B cell (primary cell): ENCODE measurements around the gene PAIP1. TPM values are rescaled to one million over a fixed set of nuclear protein-coding genes. Genes with fewer than 3 reads are reported as not detected.
"Not testable (repeated sequence)": the region's sequence is repeated elsewhere in the genome, so short reads cannot be mapped to it uniquely, and the experiment has no call there.

Experiments
- ATAC-seq: fragments of 200-7000 bp; cut with Tn5 transposase; one replicate; pipeline ENCODE4 v1.10.0; 2021; ENCODE audit warnings: low read depth, mild to moderate bottlenecking, moderate number of reproducible peaks, moderate library complexity
- CTCF ChIA-PET: fragments of 350-600 bp; sonication (Branson Sonifier 250); formaldehyde crosslinking; loops from one replicate; lab custom pipeline; 2021; ENCODE audit warnings: antibody characterized with exemption, inconsistent platforms; lab: Charles Lee
- POLR2A ChIA-PET: fragments of 350-600 bp; sonication (Branson Sonifier 250); formaldehyde crosslinking; loops from one replicate; lab custom pipeline; 2021; ENCODE audit warnings: antibody characterized with exemption; lab: Charles Lee
- DNase-seq: peaks from one replicate; pipeline ENCODE4 v3.0.0; 2013
- H2AFZ ChIP-seq: 2 replicates; pipeline ENCODE4 v1.6.1; 2012; ENCODE audit warnings: mild to moderate bottlenecking, low read depth, low read length; ENCODE audit not compliant: insufficient read depth, poor library complexity, severe bottlenecking
- H3K27ac ChIP-seq, 2 donors: 1 replicate in 1 of 2; 2 replicates in 1 of 2; pipeline ENCODE4 v1.5.1; 2012 to 2013; ENCODE audit warnings: low read length in 2 of 2, mild to moderate bottlenecking in 2 of 2, moderate library complexity in 1 of 2
- H3K27me3 ChIP-seq, 4 experiments: fragments of 200-600 bp in 1 of 4; sonication (generic) in 1 of 4; replicated peaks in 1 of 4; 1 replicate in 2 of 4; 2 replicates in 2 of 4; pipeline versions ENCODE4 v1.6.1 to v1.7.0; 2013 to 2016; ENCODE audit warnings: low read length in 3 of 4, mild to moderate bottlenecking in 2 of 4, mixed read lengths in 1 of 4, moderate library complexity in 1 of 4; ENCODE audit not compliant: insufficient read depth in 4 of 4, control insufficient read depth in 3 of 4; ENCODE audit errors: control extremely low read depth in 1 of 4
- H3K36me3 ChIP-seq, 2 experiments: replicated peaks in 1 of 2; 1 replicate in 1 of 2; 2 replicates in 1 of 2; pipeline versions ENCODE4 v1.6.1 to v1.7.1; 2013; ENCODE audit warnings: low read length in 1 of 2; ENCODE audit not compliant: insufficient read depth in 2 of 2, control insufficient read depth in 1 of 2; ENCODE audit errors: control extremely low read depth in 1 of 2, extremely low read depth in 1 of 2
- H3K4me1 ChIP-seq, 2 donors: fragments of 200-600 bp in 1 of 2; sonication (generic) in 1 of 2; 1 replicate in 1 of 2; 2 replicates in 1 of 2; pipeline versions ENCODE4 v1.5.1 to v1.6.1; 2013 to 2017; ENCODE audit warnings: low read length in 2 of 2; ENCODE audit not compliant: control insufficient read depth in 2 of 2, insufficient read depth in 2 of 2
- H3K4me2 ChIP-seq: replicated peaks from 2 replicates; pipeline ENCODE3; 2012; ENCODE audit warnings: mild to moderate bottlenecking, low read depth, low read length; ENCODE audit not compliant: poor library complexity, severe bottlenecking
- H3K4me3 ChIP-seq, 5 experiments: fragments of 200-600 bp in 1 of 5; sonication (generic) in 1 of 5; 1 replicate in 3 of 5; 2 replicates in 2 of 5; pipeline versions ENCODE4 v1.5.1 to v1.7.0; 2011 to 2016; ENCODE audit warnings: low read length in 4 of 5, mild to moderate bottlenecking in 4 of 5, low read depth in 2 of 5, control low read depth in 1 of 5, moderate library complexity in 1 of 5; ENCODE audit not compliant: insufficient read depth in 1 of 5; ENCODE audit errors: control extremely low read depth in 1 of 5, extremely low read depth in 1 of 5
- H3K79me2 ChIP-seq: fragments of 200-600 bp; sonication (generic); one replicate; pipeline ENCODE4 v1.6.0; 2016; ENCODE audit warnings: low read length; ENCODE audit not compliant: control insufficient read depth, insufficient read depth
- H3K9ac ChIP-seq: fragments of 200-600 bp; sonication (generic); 2 replicates; pipeline ENCODE4 v1.6.1; 2017; ENCODE audit warnings: mild to moderate bottlenecking, low read length, moderate library complexity
- H3K9me3 ChIP-seq, 3 donors: one replicate each; pipeline versions ENCODE4 v1.6.1 to v1.7.1; 2013; ENCODE audit warnings: low read length in 2 of 3; ENCODE audit not compliant: control insufficient read depth in 2 of 3, insufficient read depth in 1 of 3; ENCODE audit errors: control extremely low read depth in 1 of 3
- H4K20me1 ChIP-seq: 2 replicates; pipeline ENCODE4 v1.6.0; 2012; ENCODE audit warnings: mild to moderate bottlenecking, low read length; ENCODE audit not compliant: insufficient read depth, control insufficient read depth, poor library complexity, severe bottlenecking
- H3K27ac Mint-ChIP-seq: one replicate; pipeline ENCODE4 v1.8.0; 2021; ENCODE audit warnings: mixed read lengths
- H3K27me3 Mint-ChIP-seq: one replicate; pipeline ENCODE4 v1.8.0; 2021; ENCODE audit warnings: mixed read lengths
- H3K4me1 Mint-ChIP-seq: one replicate; pipeline ENCODE4 v1.8.0; 2021; ENCODE audit warnings: mixed read lengths
- H3K4me3 Mint-ChIP-seq: one replicate; pipeline ENCODE4 v1.8.0; 2021; ENCODE audit warnings: mixed read lengths
- H3K9me3 Mint-ChIP-seq: one replicate; pipeline ENCODE4 v1.8.0; 2022; ENCODE audit warnings: mixed read lengths; ENCODE audit not compliant: insufficient read depth
- EZH2 ChIP-seq: IDR thresholded peaks from 2 replicates; pipeline ENCODE4 v1.6.1; 2012; ENCODE audit warnings: borderline replicate concordance, low read depth, mild to moderate bottlenecking, moderate library complexity, low read length; ENCODE audit not compliant: insufficient read depth, poor library complexity, severe bottlenecking
- WGBS: methylation state at CpG from one replicate; pipeline ENCODE4 v1.1.5; 2013; ENCODE audit warnings: missing lambda C conversion rate; ENCODE audit not compliant: insufficient coverage; 5-methylcytosine and 5-hydroxymethylcytosine counted together
- intact Hi-C: fragments of 100-400 bp; cut with micrococcal nuclease; formaldehyde crosslinking; loops from one replicate; pipeline ENCODE4 v1.10.0; 2022
- polyA plus RNA-seq: library from polyadenylated mRNA; depleted of rRNA; stranded (reverse); fragments of >200 nt; gene quantifications from 2 replicates; pipeline ENCODE4 v1.2.3, GENCODE V29; 2012
- total RNA-seq, 2 donors: library from RNA; stranded (reverse); fragments of 120-200 nt in 1 of 2; gene quantifications; 1 replicate in 1 of 2; 2 replicates in 1 of 2; pipeline versions ENCODE4 v1.2.3 to v1.2.4, GENCODE V29; 2013 to 2022
- TF ChIP-seq, protein P1 (sequence below): fragments of 200-600 bp; IDR thresholded peaks from one replicate; pipeline ENCODE4 v1.8.0; 2022; ENCODE audit warnings: antibody characterized with exemption, mild to moderate bottlenecking

PAIP1 gene
- total and polyA plus RNA-seq, 2 donors (not counting 1 experiment from before 2014, with no cell fraction given), result 23.0 to 31.8 TPM

DNA sequence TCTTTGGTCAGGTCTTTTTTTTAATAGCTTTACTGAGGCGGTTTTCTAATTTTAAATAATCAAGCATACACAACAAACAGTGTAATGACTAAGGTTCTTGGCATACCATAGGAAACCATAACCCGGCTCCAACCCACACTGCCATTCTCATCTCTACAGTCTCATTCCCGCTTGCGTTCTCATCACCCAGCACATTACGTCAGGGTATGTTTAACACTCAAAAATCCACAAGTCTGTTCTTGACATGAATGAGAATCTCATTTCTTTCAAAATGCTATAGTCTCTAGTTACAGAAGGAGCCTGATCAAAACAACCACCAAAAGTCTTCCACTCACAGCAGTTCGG lies 42.4 kb downstream of the PAIP1 start:
- Histone ChIP-seq H3K4me2 (peak overlapping the region; percentile 77), H3K36me3 (no peaks in the 10 kb centered on the region), H2AFZ (peak overlapping the region; percentile 89), H3K27me3 (no peaks in the 10 kb centered on the region), H3K9me3 (no peaks in the 10 kb centered on the region), H3K9ac (peak overlapping the region; percentile 83), H3K79me2 (peaks cover 21% of the 10 kb centered on the region), H3K27ac (peak overlapping the region; percentile 85 to 93), H3K4me1 (peaks cover 12 to 18% of the 10 kb centered on the region in 2 donors), H4K20me1 (no peaks in the 10 kb centered on the region), H3K4me3 (peak overlapping the region; percentile 78 to 93 (median 88))
- ATAC-seq (peak; percentile 1), DNase-seq (no peak)
- intact Hi-C loops, result loop anchor here (1.0 kb wide), 1 partner anchor 89 kb away; the partner anchor contains the start of gene NNT
- WGBS, result 0% methylated on average over 5 of the region's 6 CpGs
- H3K9me3 Mint-ChIP-seq, result no peaks in the 10 kb centered on the region
- H3K27me3 Mint-ChIP-seq, result no peaks in the 10 kb centered on the region
- peaks cover 23% of the 10 kb centered on the region for H3K4me1 Mint-ChIP-seq
- peak overlapping the region; percentile 88 for H3K27ac Mint-ChIP-seq
- ChIA-PET CTCF (interaction anchor here (0.6 to 2.4 kb wide), 4 partner anchors 11 to 201 kb away, joined by 3 to 17 read pairs (median 4); partner anchors contain the start of genes HMGCS1 and TMEM267), POLR2A (interaction anchor here (0.6 to 1.6 kb wide), 5 partner anchors 29 to 393 kb away, joined by 3 to 30 read pairs (median 4); partner anchors contain the start of genes NNT, TMEM267 and ZNF131)
- peak overlapping the region; percentile 94 for H3K4me3 Mint-ChIP-seq
- no peak for TF ChIP-seq EZH2
- TF ChIP-seq, protein P1, sequence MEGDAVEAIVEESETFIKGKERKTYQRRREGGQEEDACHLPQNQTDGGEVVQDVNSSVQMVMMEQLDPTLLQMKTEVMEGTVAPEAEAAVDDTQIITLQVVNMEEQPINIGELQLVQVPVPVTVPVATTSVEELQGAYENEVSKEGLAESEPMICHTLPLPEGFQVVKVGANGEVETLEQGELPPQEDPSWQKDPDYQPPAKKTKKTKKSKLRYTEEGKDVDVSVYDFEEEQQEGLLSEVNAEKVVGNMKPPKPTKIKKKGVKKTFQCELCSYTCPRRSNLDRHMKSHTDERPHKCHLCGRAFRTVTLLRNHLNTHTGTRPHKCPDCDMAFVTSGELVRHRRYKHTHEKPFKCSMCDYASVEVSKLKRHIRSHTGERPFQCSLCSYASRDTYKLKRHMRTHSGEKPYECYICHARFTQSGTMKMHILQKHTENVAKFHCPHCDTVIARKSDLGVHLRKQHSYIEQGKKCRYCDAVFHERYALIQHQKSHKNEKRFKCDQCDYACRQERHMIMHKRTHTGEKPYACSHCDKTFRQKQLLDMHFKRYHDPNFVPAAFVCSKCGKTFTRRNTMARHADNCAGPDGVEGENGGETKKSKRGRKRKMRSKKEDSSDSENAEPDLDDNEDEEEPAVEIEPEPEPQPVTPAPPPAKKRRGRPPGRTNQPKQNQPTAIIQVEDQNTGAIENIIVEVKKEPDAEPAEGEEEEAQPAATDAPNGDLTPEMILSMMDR, result no peak

DNA sequence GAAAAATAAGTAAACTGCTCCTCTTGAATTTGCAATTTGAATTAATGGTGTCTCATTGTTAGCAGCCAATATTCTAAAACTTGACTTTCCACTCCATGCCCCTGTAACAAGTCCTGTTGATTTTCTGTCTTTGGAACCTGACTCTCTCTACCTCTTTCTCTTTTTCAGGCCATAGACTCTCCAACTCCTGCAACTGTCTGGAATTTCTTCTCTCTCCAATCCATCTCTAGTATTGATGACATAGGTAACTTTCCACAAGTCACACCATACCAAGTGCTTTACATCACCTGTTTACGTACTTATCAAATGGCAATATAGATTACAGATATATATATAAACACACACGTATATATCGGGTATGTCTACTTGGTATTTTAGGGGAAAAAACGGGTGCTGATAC lies 42.9 kb downstream of the PAIP1 start:
- Histone ChIP-seq H2AFZ (peak overlapping the region; percentile 89), H3K79me2 (peaks cover 21% of the 10 kb centered on the region), H3K4me1 (peaks cover 12 to 18% of the 10 kb centered on the region in 2 donors), H3K9me3 (no peaks in the 10 kb centered on the region), H3K4me3 (peak overlapping the region in 3 of 5 experiments; percentile 78 to 93 (median 88)), H3K27me3 (no peaks in the 10 kb centered on the region), H3K27ac (peak overlapping the region; percentile 85 to 93), H3K36me3 (no peaks in the 10 kb centered on the region), H3K9ac (peak overlapping the region; percentile 83), H4K20me1 (no peaks in the 10 kb centered on the region), H3K4me2 (peak overlapping the region; percentile 77)
- H3K27ac Mint-ChIP-seq, result no peak overlapping the region
- POLR2A ChIA-PET, result interaction anchor here (0.6 kb wide), 1 partner anchor 30 kb away, joined by 4 read pairs; no protein-coding TSS in a partner anchor
- no peak for TF ChIP-seq EZH2
- TF ChIP-seq, protein P1, result no peak
- ATAC-seq (no peak), DNase-seq (no peak)
- peaks cover 23% of the 10 kb centered on the region for H3K4me1 Mint-ChIP-seq
- CTCF ChIA-PET, result interaction anchor here (2.4 kb wide), 1 partner anchor 30 kb away, joined by 17 read pairs; the partner anchor contains the start of gene TMEM267
- H3K27me3 Mint-ChIP-seq, result no peaks in the 10 kb centered on the region
- WGBS, result no CpG with 5 or more reads among the region's 4 CpGs
- intact Hi-C loops, result loop anchor here (1.0 kb wide), 1 partner anchor 89 kb away; the partner anchor contains the start of gene NNT
- H3K4me3 Mint-ChIP-seq, result peak overlapping the region; percentile 94
- H3K9me3 Mint-ChIP-seq, result no peaks in the 10 kb centered on the region

DNA sequence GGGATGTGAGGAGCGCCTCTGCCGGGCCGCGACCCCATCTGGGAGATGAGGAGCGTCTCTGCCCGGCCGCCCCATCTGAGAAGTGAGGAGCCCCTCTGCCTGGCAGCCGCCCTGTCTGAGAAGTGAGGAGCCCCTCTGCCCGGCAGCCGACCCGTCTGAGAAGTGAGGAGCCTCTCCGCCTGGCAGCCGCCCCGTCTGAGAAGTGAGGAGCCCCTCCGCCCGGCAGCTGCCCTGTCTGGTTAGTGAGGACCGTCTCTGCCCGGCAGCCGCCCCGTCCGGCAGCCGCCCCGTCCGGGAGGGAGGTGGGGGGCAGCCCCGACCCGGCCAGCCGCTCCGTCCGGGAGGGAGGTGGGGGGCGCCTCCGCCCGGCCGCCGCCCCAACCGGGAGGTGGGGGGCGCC lies 45.8 kb downstream of the PAIP1 start:
- 96% methylated on average over 14 of the region's 36 CpGs for WGBS
- POLR2A ChIA-PET, result not testable (repeated sequence)
- peaks cover 19% of the 10 kb centered on the region for H3K4me1 Mint-ChIP-seq

More for the DNA sequence above, 45.8 kb downstream of the PAIP1 start:
- H3K4me3 ChIP-seq, CTCF ChIA-PET, H3K27me3 Mint-ChIP-seq, ATAC-seq, H3K9me3 Mint-ChIP-seq, H3K4me3 Mint-ChIP-seq, H4K20me1 ChIP-seq, H3K9me3 ChIP-seq, H3K4me2 ChIP-seq, DNase-seq, intact Hi-C loops, H3K36me3 ChIP-seq, H3K27me3 ChIP-seq, H3K27ac ChIP-seq, H3K27ac Mint-ChIP-seq, H2AFZ ChIP-seq, H3K9ac ChIP-seq: not testable (repeated sequence)
- Histone ChIP-seq H3K79me2 (peaks cover 21% of the 10 kb centered on the region), H3K4me1 (peaks cover 12 to 18% of the 10 kb centered on the region in 2 donors)
